Trophoblast cell (in vitro differentiated cells and primary cell): ENCODE measurements around the gene PLCH1.

ENCODE experiments used
- DNase-seq, 2 donors: peaks; one replicate each; pipeline ENCODE4 v3.0.0-alpha.2; 2016
- H2AFZ ChIP-seq: 2 replicates; pipeline ENCODE4 v1.6.1; 2013; ENCODE audit warnings: low read length, moderate library complexity, mild to moderate bottlenecking; ENCODE audit not compliant: insufficient read depth, poor library complexity
- H2AK5ac ChIP-seq: 2 replicates; pipeline ENCODE4 v1.6.1; 2013; ENCODE audit warnings: mild to moderate bottlenecking, low read length
- H2BK120ac ChIP-seq: 2 replicates; pipeline ENCODE4 v1.6.1; 2013; ENCODE audit warnings: low read length, mild to moderate bottlenecking, moderate library complexity; ENCODE audit not compliant: insufficient read depth, poor library complexity
- H2BK12ac ChIP-seq: 2 replicates; pipeline ENCODE4 v1.6.1; 2013; ENCODE audit warnings: mild to moderate bottlenecking, low read length, moderate library complexity
- H2BK5ac ChIP-seq: 2 replicates; pipeline ENCODE4 v1.6.1; 2013; ENCODE audit warnings: low read length, low read depth, moderate library complexity, mild to moderate bottlenecking; ENCODE audit not compliant: poor library complexity
- H3K14ac ChIP-seq: 2 replicates; pipeline ENCODE4 v1.6.1; 2013; ENCODE audit warnings: mild to moderate bottlenecking, low read length
- H3K18ac ChIP-seq: 2 replicates; pipeline ENCODE4 v1.6.1; 2013; ENCODE audit warnings: mild to moderate bottlenecking, low read length
- H3K23ac ChIP-seq: 2 replicates; pipeline ENCODE4 v1.6.1; 2013; ENCODE audit warnings: low read length
- H3K27ac ChIP-seq: 2 replicates; pipeline ENCODE4 v1.5.1; 2013; ENCODE audit warnings: low read depth, mild to moderate bottlenecking, inconsistent platforms, low read length, moderate library complexity
- H3K27me3 ChIP-seq: 2 replicates; pipeline ENCODE4 v1.6.1; 2013; ENCODE audit warnings: inconsistent platforms, mild to moderate bottlenecking, low read length, moderate library complexity; ENCODE audit not compliant: insufficient read depth
- H3K36me3 ChIP-seq, 2 experiments: 1 replicate in 1 of 2; 2 replicates in 1 of 2; pipeline ENCODE4 v1.6.1; 2013; ENCODE audit warnings: low read length in 2 of 2, mild to moderate bottlenecking in 2 of 2, moderate library complexity in 1 of 2; ENCODE audit not compliant: insufficient read depth in 2 of 2, control insufficient read depth in 1 of 2
- H3K4ac ChIP-seq: 2 replicates; pipeline ENCODE4 v1.6.1; 2013; ENCODE audit warnings: low read depth, mild to moderate bottlenecking, low read length, moderate library complexity
- H3K4me1 ChIP-seq, 2 experiments: 1 replicate in 1 of 2; 2 replicates in 1 of 2; pipeline ENCODE4 v1.6.1; 2013; ENCODE audit warnings: low read length in 2 of 2, mild to moderate bottlenecking in 2 of 2, moderate library complexity in 1 of 2; ENCODE audit not compliant: insufficient read depth in 2 of 2, control insufficient read depth in 1 of 2
- H3K4me2 ChIP-seq: 2 replicates; pipeline ENCODE4 v1.6.1; 2013; ENCODE audit warnings: inconsistent platforms, mild to moderate bottlenecking, low read length, moderate library complexity
- H3K4me3 ChIP-seq: 2 replicates; pipeline ENCODE4 v1.5.1; 2013; ENCODE audit warnings: mild to moderate bottlenecking, low read depth, low read length, inconsistent platforms
- H3K79me1 ChIP-seq: one replicate; pipeline ENCODE4 v1.6.1; 2013; ENCODE audit warnings: low read length
- H3K79me2 ChIP-seq: 2 replicates; pipeline ENCODE4 v1.6.1; 2013; ENCODE audit warnings: low read length, mild to moderate bottlenecking; ENCODE audit not compliant: control insufficient read depth, insufficient read depth, poor library complexity
- H3K9ac ChIP-seq: 2 replicates; pipeline ENCODE4 v1.6.1; 2013; ENCODE audit warnings: mild to moderate bottlenecking, low read length
- H3K9me3 ChIP-seq: 2 replicates; pipeline ENCODE4 v1.6.1; 2013; ENCODE audit warnings: low read depth, mild to moderate bottlenecking, control low read depth, inconsistent platforms, low read length; ENCODE audit not compliant: insufficient read depth
- H4K12ac ChIP-seq: 2 replicates; pipeline ENCODE4 v1.6.1; 2013; ENCODE audit warnings: low read depth, mild to moderate bottlenecking, low read length, moderate library complexity
- H4K8ac ChIP-seq: 2 replicates; pipeline ENCODE4 v1.6.1; 2013; ENCODE audit warnings: low read depth, mild to moderate bottlenecking, low read length, moderate library complexity
- H4K91ac ChIP-seq: one replicate; pipeline ENCODE4 v1.6.1; 2013; ENCODE audit warnings: low read depth, mild to moderate bottlenecking, low read length, moderate library complexity
- WGBS: extraction: QIAGEN DNeasy Blood & Tissue Kit; methylation state at CpG from one replicate; pipeline ENCODE4 v1.1.7; 2013; ENCODE audit warnings: missing lambda C conversion rate; ENCODE audit not compliant: insufficient read length, insufficient coverage; ENCODE audit errors: extremely low coverage; 5-methylcytosine and 5-hydroxymethylcytosine counted together

The PLCH1 gene

GRCh38 chr3:155517903-155518302 lies 227.0 kb downstream of the PLCH1 start:
- Histone ChIP-seq H4K91ac (no peak overlapping the region), H3K4me2 (no peak overlapping the region), H3K14ac (no peak overlapping the region), H3K27ac (no peak overlapping the region), H3K4ac (no peak overlapping the region), H3K79me1 (peaks cover 4% of the 10 kb centered on the region), H4K8ac (no peak overlapping the region), H4K12ac (no peak overlapping the region), H2BK120ac (no peak overlapping the region), H2AFZ (no peak overlapping the region), H3K23ac (no peak overlapping the region), H3K4me3 (no peak overlapping the region), H3K79me2 (no peaks in the 10 kb centered on the region), H2BK12ac (no peak overlapping the region), H3K9me3 (no peaks in the 10 kb centered on the region), H3K36me3 (no peaks in the 10 kb centered on the region), H3K18ac (no peak overlapping the region), H3K4me1 (peaks cover 0 to 4% of the 10 kb centered on the region in 2 experiments), H2AK5ac (no peak overlapping the region), H2BK5ac (no peak overlapping the region), H3K27me3 (no peaks in the 10 kb centered on the region), H3K9ac (no peak overlapping the region)
- no CpG with 5 or more reads among the region's 1 CpG for WGBS
- no peak for DNase-seq

- no peak overlapping the region for H2BK5ac ChIP-seq
- H2BK120ac ChIP-seq: no peak overlapping the region
- no peaks in the 10 kb centered on the region for H3K36me3 ChIP-seq
- no peak overlapping the region for H4K8ac ChIP-seq
- no CpG with 5 or more reads among the region's 2 CpGs for WGBS
- H3K27ac ChIP-seq: no peak overlapping the region
- H3K79me2 ChIP-seq: no peaks in the 10 kb centered on the region
- H3K4ac ChIP-seq: no peak overlapping the region
- H2AFZ ChIP-seq: no peak overlapping the region
- H3K9ac ChIP-seq: no peak overlapping the region
- H3K4me3 ChIP-seq: no peak overlapping the region
- no peak overlapping the region for H3K4me2 ChIP-seq
- peaks cover 7 to 12% of the 10 kb centered on the region in 2 experiments for H3K4me1 ChIP-seq
- no peak overlapping the region for H2BK12ac ChIP-seq
- no peak overlapping the region for H4K12ac ChIP-seq
- H4K91ac ChIP-seq: no peak overlapping the region
- no peaks in the 10 kb centered on the region for H3K9me3 ChIP-seq
- no peak overlapping the region for H3K18ac ChIP-seq
- H3K79me1 ChIP-seq: peaks cover 10% of the 10 kb centered on the region
- no peak overlapping the region for H3K23ac ChIP-seq
- no peak overlapping the region for H2AK5ac ChIP-seq
- no peak overlapping the region for H3K14ac ChIP-seq
- no peak for DNase-seq
- no peaks in the 10 kb centered on the region for H3K27me3 ChIP-seq
Measured at GRCh38 chr3:155516439-155516838, 228.4 kb downstream of the PLCH1 start.

- no peak overlapping the region for H3K9ac ChIP-seq
- H3K4me2 ChIP-seq: no peak overlapping the region
- H3K36me3 ChIP-seq: no peaks in the 10 kb centered on the region
- no CpG with 5 or more reads among the region's 5 CpGs for WGBS
- H4K12ac ChIP-seq: no peak overlapping the region
- no peak overlapping the region for H2BK120ac ChIP-seq
- peaks cover 7 to 12% of the 10 kb centered on the region in 2 experiments for H3K4me1 ChIP-seq
- H4K8ac ChIP-seq: no peak overlapping the region
- H2AK5ac ChIP-seq: no peak overlapping the region
- H3K14ac ChIP-seq: no peak overlapping the region
- H2BK5ac ChIP-seq: no peak overlapping the region
- peak in 1 of 2 donors; percentile 18 for DNase-seq
- H3K27me3 ChIP-seq: no peaks in the 10 kb centered on the region
- no peak overlapping the region for H2BK12ac ChIP-seq
- H3K79me2 ChIP-seq: no peaks in the 10 kb centered on the region
- no peak overlapping the region for H3K4ac ChIP-seq
- H3K79me1 ChIP-seq: peaks cover 10% of the 10 kb centered on the region
- no peak overlapping the region for H4K91ac ChIP-seq
- no peak overlapping the region for H3K4me3 ChIP-seq
- peak overlapping the region; percentile 81 for H3K27ac ChIP-seq
- no peak overlapping the region for H3K18ac ChIP-seq
- H3K9me3 ChIP-seq: no peaks in the 10 kb centered on the region
- H2AFZ ChIP-seq: no peak overlapping the region
- no peak overlapping the region for H3K23ac ChIP-seq
Measured at GRCh38 chr3:155512867-155513261, 232.0 kb downstream of the PLCH1 start.

- no CpG with 5 or more reads among the region's 8 CpGs for whole genome bisulfite sequencing
- peak overlapping the region; percentile 50 for H4K91ac ChIP-seq
- peaks cover 10% of the 10 kb centered on the region for H3K79me1 ChIP-seq
- H2AFZ ChIP-seq: no peak overlapping the region
- H2AK5ac ChIP-seq: no peak overlapping the region
- H3K27me3 ChIP-seq: no peaks in the 10 kb centered on the region
- H3K36me3 ChIP-seq: no peaks in the 10 kb centered on the region
- H3K4me3 ChIP-seq: no peak overlapping the region
- no peak overlapping the region for H3K4me2 ChIP-seq
- H2BK12ac ChIP-seq: peak overlapping the region; percentile 67
- H3K23ac ChIP-seq: no peak overlapping the region
- no peak overlapping the region for H4K12ac ChIP-seq
- peak overlapping the region; percentile 14 for H2BK5ac ChIP-seq
- H3K9me3 ChIP-seq: no peaks in the 10 kb centered on the region
- no peak overlapping the region for H3K4ac ChIP-seq
- H3K14ac ChIP-seq: no peak overlapping the region
- peak overlapping the region; percentile 81 for H3K27ac ChIP-seq
- peak overlapping the region; percentile 6 for H2BK120ac ChIP-seq
- H3K4me1 ChIP-seq: peaks cover 7 to 12% of the 10 kb centered on the region in 2 experiments
- no peaks in the 10 kb centered on the region for H3K79me2 ChIP-seq
- H4K8ac ChIP-seq: no peak overlapping the region
- DNase-seq: peak; percentile 3 to 61
- H3K18ac ChIP-seq: no peak overlapping the region
- H3K9ac ChIP-seq: no peak overlapping the region
Measured at GRCh38 chr3:155512175-155512866, 232.6 kb downstream of the PLCH1 start.
